DLD1 (cell line): ENCODE data around the gene MYO18B.

ENCODE experiments used
- in situ Hi-C: cut with HindIII; loops from 2 replicates; pipeline ENCODE4 v1.10.0; 2017; ENCODE audit warnings: low sequenced_read_pairs

MYO18B gene

GRCh38 chr22:26027341-26027740 is 285.4 kb downstream of the MYO18B start:
- in situ Hi-C loops: no loop called here

GRCh38 chr22:26031641-26032040 is 289.7 kb downstream of the MYO18B start:
- in situ Hi-C loops: no loop called here

DNA sequence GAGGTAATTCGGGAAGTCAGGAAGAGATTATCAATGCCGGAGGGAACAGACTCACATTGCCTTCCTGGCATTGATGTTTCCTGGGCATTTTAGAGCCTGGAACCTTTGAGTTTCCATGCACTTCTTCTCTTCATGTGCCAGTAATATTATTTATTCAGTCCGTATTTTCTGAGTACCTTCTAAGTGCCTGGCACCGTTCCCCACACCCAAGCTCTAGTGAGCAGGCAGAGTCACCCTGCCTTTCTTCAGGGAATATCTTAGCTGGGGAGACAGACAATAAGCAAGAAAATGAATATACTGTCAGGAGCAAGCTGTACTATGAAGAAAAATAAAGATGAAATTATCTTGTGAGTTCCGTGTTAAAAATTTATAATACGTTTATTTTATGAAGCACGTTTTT is 291.1 kb downstream of the MYO18B start:
- in situ Hi-C loops: no loop called here

- in situ Hi-C loops: no loop called here
These were observed 291.6 kb downstream of the MYO18B start for GRCh38 chr22:26033586-26033985.

GRCh38 chr22:26035523-26035922 is 293.5 kb downstream of the MYO18B start:
- in situ Hi-C loops: no loop called here

GRCh38 chr22:26038365-26038764 is 296.4 kb downstream of the MYO18B start:
- in situ Hi-C loops: no loop called here

DNA sequence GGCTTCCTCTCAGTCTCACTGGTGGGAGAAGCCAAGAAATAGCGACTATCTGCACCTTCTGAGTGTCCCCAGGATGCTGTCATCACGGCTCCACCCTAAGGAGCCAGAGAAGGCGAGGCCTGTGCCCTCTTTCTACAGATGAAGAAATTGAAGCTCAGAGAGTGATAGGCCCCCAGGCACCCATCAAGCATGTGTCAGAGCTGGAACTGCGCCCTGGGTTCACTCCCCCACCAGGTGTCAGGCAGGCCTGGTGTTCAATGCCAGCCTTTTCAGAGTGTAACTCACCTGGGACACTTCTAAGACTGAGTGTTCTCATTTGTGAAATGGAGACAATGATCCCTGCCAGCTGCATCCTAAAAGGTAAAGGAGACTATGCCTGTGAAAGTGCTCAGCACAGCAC is 299.9 kb downstream of the MYO18B start:
- in situ Hi-C loops: no loop called here

DNA sequence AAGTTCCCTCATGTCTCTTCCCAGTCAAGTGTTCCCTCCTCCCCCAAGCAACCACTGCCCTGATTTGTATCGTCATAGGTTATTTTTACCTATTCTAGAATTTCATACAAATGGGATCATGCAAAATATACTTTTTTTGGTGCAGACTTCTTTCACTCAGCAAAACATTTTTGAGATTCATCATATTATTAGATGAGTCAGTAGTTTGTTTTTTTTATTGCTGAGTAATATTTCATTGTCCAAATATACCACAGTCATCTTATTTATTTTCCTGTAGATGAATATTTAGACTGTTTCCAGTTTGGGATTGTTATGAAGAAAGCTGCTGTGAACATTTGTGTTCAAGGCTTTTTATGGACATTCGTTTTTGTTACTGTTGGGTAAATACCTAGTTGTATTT is 301.0 kb downstream of the MYO18B start:
- in situ Hi-C loops: no loop called here

GRCh38 chr22:26045051-26045450 is 303.1 kb downstream of the MYO18B start:
- in situ Hi-C loops: no loop called here

- in situ Hi-C loops: no loop called here
These were observed 303.9 kb downstream of the MYO18B start for GRCh38 chr22:26045860-26046259.

DNA sequence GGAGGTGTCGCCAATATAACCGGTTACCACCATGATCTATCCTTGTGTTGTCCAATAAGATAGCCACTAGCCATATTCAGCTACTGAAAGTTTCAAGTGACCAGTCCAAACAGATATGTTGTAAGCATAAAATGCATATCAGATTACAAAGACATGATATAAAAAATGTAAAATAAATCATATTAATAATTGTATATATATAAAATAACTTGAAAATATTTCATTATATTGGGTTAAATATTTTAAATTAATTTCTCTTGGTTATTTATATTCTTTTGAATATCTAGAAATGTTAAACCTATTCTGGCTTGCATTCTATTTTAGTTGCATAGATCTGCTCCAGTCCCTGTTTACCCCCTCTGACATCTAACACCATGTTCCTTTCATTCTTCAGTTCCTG is 305.5 kb downstream of the MYO18B start:
- in situ Hi-C loops: no loop called here

GRCh38 chr22:26047920-26048319 is 305.9 kb downstream of the MYO18B start:
- in situ Hi-C loops: no loop called here

DNA sequence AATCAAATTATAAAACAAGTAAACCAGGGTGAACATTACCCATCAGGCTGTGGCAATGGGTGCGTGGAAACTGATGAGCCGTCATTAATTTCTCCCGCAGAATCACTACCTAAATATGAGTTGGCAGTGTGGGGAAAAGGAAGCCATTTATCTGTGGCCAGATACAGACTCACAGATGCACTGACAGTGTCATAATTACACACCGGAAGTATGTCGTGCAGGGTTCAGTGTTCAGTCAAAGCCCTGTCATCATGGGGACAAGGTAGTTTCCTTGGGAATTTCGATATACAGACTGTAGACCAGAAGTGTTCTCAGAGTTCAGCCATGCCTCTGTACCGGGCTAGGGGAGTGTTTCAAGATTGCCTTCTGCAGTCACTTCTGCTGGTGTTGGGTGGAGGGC is 308.1 kb downstream of the MYO18B start:
- in situ Hi-C loops: no loop called here

DNA sequence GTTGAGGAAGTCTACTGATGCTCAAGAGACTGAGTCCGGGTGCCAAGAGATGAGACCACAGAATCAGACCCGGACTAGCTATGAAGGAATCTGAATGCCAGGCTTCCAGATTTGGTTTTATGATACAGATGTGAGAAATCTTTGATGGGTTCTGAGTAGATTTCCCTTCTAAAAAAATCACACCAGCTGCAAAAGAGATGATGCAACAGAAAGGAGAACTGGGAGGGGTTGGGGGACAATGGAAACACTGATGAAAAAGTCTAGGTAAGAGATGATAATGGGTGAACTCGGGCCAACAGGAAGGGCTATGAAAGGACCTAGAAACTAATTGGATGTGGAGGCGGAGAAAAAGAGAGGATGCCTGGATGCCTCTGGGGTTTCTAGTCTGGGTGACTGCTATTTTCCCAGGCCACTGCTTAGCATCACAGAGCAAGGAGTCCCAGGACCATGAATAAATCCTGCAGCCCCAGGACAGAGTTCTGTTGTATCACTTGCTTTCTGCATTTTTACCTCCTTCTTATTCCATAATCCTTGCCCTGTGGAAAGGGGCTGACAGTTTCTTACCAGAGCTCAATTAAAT is 311.8 kb downstream of the MYO18B start:
- in situ Hi-C loops: no loop called here

DNA sequence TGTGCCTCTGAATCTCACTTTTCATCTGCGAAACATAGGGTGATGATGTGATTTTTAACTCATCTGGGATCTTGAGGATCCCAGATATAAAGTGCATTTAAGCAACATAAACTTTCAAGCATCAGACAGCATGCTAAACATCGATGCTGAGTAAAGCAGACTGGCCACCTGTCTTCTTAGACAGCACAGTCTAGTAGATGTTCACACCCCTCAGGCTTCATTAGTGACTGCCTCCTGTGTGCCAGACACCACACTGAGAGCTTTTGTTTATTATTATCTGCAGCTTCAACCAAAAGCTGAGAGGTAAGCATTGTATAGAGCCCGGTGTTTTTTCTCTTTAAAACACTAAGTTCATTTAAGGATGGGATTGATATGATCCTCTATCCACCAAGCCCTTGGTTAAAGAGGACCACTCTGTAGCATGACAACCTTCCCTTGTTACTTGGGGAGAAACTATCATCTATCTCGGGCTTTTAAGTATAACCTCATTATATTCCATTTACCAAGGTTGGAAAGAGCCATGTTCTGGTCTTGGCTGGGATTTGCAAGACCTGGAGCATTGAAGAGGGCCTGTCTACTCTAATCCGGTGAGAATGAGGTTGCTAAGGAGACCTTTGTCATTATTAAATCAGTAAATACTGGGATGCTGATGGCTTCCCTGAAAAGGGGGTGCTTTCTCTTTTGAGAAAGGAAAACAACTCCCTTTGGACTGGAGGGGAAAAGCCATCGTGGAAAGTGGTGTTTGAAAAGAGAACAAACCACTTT is 313.0 kb downstream of the MYO18B start:
- in situ Hi-C loops: no loop called here

GRCh38 chr22:26055693-26056092 is 313.7 kb downstream of the MYO18B start:
- in situ Hi-C loops: no loop called here

- in situ Hi-C loops: no loop called here
These were observed 314.6 kb downstream of the MYO18B start for GRCh38 chr22:26056455-26057200.

DNA sequence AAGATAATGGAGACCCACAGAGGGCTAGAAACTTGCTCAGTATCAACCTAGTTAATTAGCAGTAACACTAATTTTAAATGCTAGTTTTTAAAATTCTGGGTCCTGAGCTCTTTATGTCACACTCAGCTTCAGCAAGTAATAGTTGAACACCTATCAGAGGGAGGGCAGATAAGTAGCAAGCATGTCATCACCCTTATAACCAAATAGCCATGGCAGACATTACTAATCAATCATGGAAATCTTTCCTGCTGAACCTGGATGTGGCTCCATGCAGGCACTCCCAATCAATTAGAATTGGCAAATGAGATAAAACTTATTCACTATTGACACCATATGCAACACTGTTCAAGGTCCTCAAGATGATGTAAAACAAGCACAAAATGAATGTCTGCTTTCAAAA is 315.7 kb downstream of the MYO18B start:
- in situ Hi-C loops: no loop called here

GRCh38 chr22:26064048-26064447 is 322.1 kb downstream of the MYO18B start:
- in situ Hi-C loops: no loop called here

DNA sequence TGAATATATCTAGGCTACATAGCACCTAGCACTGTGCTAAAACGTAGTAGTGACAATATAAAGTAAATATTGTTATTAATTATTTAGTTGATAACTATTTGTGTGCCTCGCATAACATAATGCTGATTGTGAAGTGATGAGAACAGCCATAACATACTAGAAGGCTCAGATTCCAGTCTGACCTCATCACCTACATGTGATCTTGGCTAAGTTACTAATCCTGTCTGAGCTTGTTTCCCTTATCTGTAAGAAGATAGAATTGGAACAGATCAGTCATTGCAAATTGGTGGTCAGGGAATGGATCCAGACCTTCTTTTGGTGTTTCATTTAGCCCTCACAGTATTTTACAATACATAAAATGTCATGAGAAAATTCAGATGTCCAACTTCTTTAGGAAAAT is 323.9 kb downstream of the MYO18B start:
- in situ Hi-C loops: no loop called here

DNA sequence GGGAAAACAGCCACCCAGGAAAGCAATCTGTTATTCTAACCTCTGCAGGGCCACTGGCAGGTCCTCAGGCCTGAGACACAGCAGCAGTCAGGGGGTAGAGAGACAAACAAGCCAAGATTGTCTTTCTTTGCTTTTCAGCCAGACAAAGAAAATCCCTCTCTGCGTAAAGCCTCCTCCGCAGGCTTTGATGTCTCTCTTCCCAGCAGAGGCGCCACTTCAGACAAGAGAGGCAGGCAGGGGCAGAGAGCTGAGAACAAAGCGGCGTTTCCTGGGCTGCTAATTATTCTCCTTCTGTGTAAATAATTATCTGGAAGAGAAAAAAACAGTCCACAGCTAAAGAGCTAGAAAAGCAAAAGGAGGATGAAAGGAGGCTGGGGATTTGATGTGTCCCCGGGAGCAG is 324.5 kb downstream of the MYO18B start:
- in situ Hi-C loops: no loop called here

DNA sequence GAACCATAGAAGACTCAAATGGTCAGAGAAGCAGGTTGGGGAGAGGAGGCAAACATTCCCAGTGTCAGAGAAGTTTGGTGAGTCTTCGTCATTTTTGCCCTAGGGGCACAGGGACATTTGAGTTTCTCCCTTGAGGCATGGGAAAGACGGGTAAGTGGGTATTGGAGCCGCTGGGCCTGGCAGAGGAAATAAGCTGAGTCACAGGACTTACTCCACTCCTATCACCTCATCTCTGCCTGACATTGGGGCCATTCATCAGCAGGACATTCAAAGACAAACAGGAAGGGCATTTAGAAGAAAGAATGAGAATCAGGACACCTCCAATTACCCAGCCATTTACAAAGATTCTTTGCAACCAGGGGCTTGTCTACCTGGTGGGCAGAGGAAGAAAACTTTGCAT is 326.6 kb downstream of the MYO18B start:
- in situ Hi-C loops: no loop called here
